ENCODE data around the gene WNT9A. TPM values are rescaled to one million over a fixed set of nuclear protein-coding genes. Genes with fewer than 3 reads are reported as not detected.

Gene WNT9A
- polyA plus RNA-seq, 3 donors, result not detected

GRCh38 chr1:227938276-227938675 lies 9.5 kb downstream of the WNT9A start:
- no peaks in the 10 kb centered on the region for H3K36me3 Mint-ChIP-seq
- H3K9me3 Mint-ChIP-seq, result peaks cover 0 to 7% (median 1%) of the 10 kb centered on the region in 7 donors
- Histone ChIP-seq H3K79me2 (ENCODE audit: insufficient read depth, low read length) (no peaks in the 10 kb centered on the region), H4K20me1 (ENCODE audit: insufficient read depth, low read length) (no peaks in the 10 kb centered on the region), H3K9ac (ENCODE audit: insufficient read depth, low read length, poor library complexity, severe bottlenecking) (no peak overlapping the region), H2AFZ (ENCODE audit: insufficient read depth, low read depth, low read length, poor library complexity, severe bottlenecking) (no peak overlapping the region), H3K9me3 (replicated peaks in 1 of 2; ENCODE audit: control insufficient read depth in 1 of 2, insufficient read depth in 1 of 2, low read length in 2 of 2) (no peaks in the 10 kb centered on the region), H3K4me3 (replicated peaks in 1 of 3; ENCODE audit: low read depth in 2 of 3, low read length in 3 of 3) (no peak overlapping the region), H3K4me1 (ENCODE audit: control insufficient read depth in 1 of 2, insufficient read depth in 2 of 2, low read length in 2 of 2) (no peaks in the 10 kb centered on the region), H3K36me3 (replicated peaks in 1 of 2; ENCODE audit: control insufficient read depth in 1 of 2, insufficient read depth in 2 of 2, low read length in 2 of 2) (no peaks in the 10 kb centered on the region), H3K27me3 (ENCODE audit: control insufficient read depth in 2 of 2, insufficient read depth in 2 of 2, low read length in 2 of 2) (no peaks in the 10 kb centered on the region), H3K27ac (ENCODE audit: low read depth in 1 of 2, low read length in 2 of 2) (no peak overlapping the region), H3K4me2 (replicated peaks; ENCODE audit: extremely low read depth, low read length, poor library complexity, severe bottlenecking) (no peak overlapping the region)
- no peak for DNase-seq
- 97% methylated on average over 10 of the region's 10 CpGs for WGBS (ENCODE audit: insufficient coverage)
- TF ChIP-seq CTCF (IDR thresholded peaks at IDR 0.05), result no peak
- H3K4me1 Mint-ChIP-seq, result peaks cover 9% of the 10 kb centered on the region
- H3K27me3 Mint-ChIP-seq (ENCODE audit: low read depth in 3 of 3), result peaks cover 2 to 12% (median 9%) of the 10 kb centered on the region in 3 donors
- intact Hi-C loops (cut with micrococcal nuclease), result no loop called here
- H3K4me3 Mint-ChIP-seq, result no peak overlapping the region
- no peak overlapping the region for H3K27ac Mint-ChIP-seq

GRCh38 chr1:227937838-227938145 lies 9.9 kb downstream of the WNT9A start:
- no peaks in the 10 kb centered on the region for H3K9me3 ChIP-seq (replicated peaks in 1 of 2; ENCODE audit: control insufficient read depth in 1 of 2, insufficient read depth in 1 of 2, low read length in 2 of 2)
- peaks cover 7 to 12% (median 9%) of the 10 kb centered on the region in 3 donors for H3K27me3 Mint-ChIP-seq (ENCODE audit: low read depth in 3 of 3)
- no peak overlapping the region for H3K4me2 ChIP-seq (replicated peaks; ENCODE audit: extremely low read depth, low read length, poor library complexity, severe bottlenecking)
- no peak overlapping the region for H3K27ac ChIP-seq (ENCODE audit: low read depth in 1 of 2, low read length in 2 of 2)
- 77% methylated on average over 7 of the region's 7 CpGs for WGBS (ENCODE audit: insufficient coverage)
- H3K4me3 Mint-ChIP-seq, result no peak overlapping the region
- TF ChIP-seq CTCF (IDR thresholded peaks at IDR 0.05), result no peak
- no peaks in the 10 kb centered on the region for H3K4me1 ChIP-seq (ENCODE audit: control insufficient read depth in 1 of 2, insufficient read depth in 2 of 2, low read length in 2 of 2)
- H3K4me1 Mint-ChIP-seq, result peaks cover 9% of the 10 kb centered on the region
- DNase-seq, result no peak
- H3K27ac Mint-ChIP-seq, result no peak overlapping the region
- H3K27me3 ChIP-seq (ENCODE audit: control insufficient read depth in 2 of 2, insufficient read depth in 2 of 2, low read length in 2 of 2), result no peaks in the 10 kb centered on the region
- no peaks in the 10 kb centered on the region for H3K79me2 ChIP-seq (ENCODE audit: insufficient read depth, low read length)
- H3K36me3 Mint-ChIP-seq, result no peaks in the 10 kb centered on the region
- H3K4me3 ChIP-seq (replicated peaks in 1 of 3; ENCODE audit: low read depth in 2 of 3, low read length in 3 of 3), result no peak overlapping the region
- intact Hi-C loops (cut with micrococcal nuclease), result no loop called here
- peaks cover 0 to 7% (median 2%) of the 10 kb centered on the region in 7 donors for H3K9me3 Mint-ChIP-seq
- H4K20me1 ChIP-seq (ENCODE audit: insufficient read depth, low read length), result no peaks in the 10 kb centered on the region
- H3K9ac ChIP-seq (ENCODE audit: insufficient read depth, low read length, poor library complexity, severe bottlenecking), result no peak overlapping the region
- H3K36me3 ChIP-seq (replicated peaks in 1 of 2; ENCODE audit: control insufficient read depth in 1 of 2, insufficient read depth in 2 of 2, low read length in 2 of 2), result no peaks in the 10 kb centered on the region
- H2AFZ ChIP-seq (ENCODE audit: insufficient read depth, low read depth, low read length, poor library complexity, severe bottlenecking), result no peak overlapping the region

Data from CD14-positive monocyte (primary cell).